Inflammatory macrophage treated with lipopolysaccharide for 4 hours (primary cell): ENCODE measurements around the gene CXCL11.
"Not testable (repeated sequence)": the region's sequence is repeated elsewhere in the genome, so short reads cannot be mapped to it uniquely, and the experiment has no call there.

Source experiments
- DNase-seq: peaks from one replicate; pipeline ENCODE4 v3.0.0-alpha.2; 2020

CXCL11 gene

DNA sequence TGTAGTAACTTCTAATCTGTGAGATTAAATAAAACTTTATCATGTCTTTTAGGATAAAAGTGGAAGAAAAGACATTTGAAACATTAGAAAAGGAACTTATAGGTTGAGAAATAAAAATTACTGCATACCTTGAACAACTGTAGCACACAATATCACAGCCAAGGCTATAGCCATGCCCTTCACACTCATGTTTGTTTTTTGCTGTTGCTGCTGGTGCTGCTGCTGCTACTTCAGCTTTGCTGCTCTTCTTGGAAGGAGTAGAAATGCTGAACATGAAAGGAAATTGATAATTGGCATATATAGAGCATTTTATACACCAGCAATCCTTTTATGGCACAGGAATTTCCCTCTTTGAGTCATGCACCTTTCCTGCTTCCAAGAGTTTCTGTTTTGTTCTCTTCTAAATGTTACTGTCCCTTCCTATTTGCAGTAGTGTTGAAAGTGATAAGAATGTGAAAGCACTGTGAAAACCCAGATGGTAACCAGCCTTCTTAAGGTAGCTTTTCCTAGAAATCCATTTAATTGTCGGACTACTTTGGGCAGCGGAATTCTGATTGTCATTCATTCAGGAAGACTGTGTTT is at the start of gene CXCL11:
Gene CXCL11 (minus strand): TSS at position 272 of the 582 bp plus-strand sequence. CDS start 83 bp downstream, at position 189.
- peak; percentile 84 for DNase-seq

DNA sequence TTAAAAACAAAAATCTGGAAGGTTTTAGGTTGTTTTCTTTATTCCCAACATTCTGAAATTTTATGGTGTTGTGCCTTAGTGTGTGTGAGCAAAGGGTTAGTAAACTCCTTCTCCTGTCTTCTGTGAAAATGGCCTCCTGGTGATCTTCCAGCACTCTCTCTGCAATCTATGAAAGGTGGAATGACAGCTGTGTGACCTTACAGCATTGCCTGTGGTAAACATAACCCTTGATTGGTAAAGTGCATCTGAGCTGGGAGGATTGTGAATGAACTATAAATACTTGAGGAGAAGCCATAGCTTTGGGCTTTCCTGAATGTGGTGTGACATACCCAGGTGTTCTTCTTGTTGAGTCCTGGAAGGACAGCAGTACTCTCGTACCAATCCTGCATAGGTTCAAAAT is 48.7 kb upstream of the CXCL11 start:
- DNase-seq = no peak

DNA sequence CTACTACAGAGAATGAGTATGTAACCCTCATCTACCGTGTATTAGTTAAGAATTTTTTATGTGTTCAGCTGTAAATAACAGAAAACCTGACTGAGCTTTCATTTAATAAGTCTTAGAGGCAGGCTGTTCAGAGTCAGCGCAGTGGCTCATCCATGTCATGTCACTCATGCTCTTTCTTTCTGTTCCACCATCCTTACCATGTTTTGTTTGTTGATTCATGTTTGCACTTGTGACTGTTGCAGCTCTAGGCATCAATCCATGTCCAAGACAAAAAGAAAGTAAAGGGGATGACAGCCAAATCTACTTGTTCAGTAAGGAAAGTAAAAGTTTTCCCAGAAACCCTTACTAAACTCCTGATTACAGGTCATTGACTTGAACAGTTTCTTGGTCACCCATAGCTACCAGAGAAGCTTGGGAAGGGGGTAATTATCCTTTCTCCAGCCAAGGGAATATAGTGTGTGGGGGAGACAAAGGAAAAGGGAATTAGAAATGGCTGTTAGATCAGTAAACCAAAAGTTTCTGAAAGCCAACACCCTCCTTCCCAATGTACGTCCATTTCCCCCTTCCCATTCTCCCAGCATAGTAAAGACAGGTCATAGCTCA is 47.6 kb upstream of the CXCL11 start:
- peak; percentile 14 for DNase-seq

DNA sequence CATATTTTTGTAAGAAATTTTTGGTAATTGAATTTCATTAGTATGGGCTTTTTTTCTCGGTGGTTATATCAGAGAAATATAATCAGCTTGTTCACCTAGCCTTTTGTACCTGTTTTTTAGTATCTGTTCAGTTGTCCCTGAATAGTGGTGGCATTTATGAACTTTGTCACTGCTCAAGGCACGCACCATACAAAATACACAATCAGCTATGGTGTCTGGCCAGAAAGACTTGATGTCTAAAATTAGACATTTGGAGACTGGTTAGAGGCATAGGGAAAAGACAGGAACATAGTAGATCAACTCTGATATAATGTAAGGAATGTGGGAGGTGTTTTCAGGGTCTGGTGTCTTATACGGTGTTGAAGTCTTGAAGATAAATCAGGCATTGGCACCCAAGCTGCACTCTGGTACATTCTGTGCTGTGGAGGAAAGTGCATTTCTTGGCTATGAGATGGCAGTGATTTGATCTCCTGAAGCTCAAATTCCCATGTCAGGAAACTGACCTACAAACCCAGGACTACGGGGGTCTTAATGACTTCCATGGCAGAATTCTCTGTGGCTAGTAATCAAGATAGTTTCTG is 42.3 kb upstream of the CXCL11 start:
- no peak for DNase-seq

GRCh38 chr4:76074993-76075600 is 39.2 kb upstream of the CXCL11 start:
- no peak for DNase-seq

DNA sequence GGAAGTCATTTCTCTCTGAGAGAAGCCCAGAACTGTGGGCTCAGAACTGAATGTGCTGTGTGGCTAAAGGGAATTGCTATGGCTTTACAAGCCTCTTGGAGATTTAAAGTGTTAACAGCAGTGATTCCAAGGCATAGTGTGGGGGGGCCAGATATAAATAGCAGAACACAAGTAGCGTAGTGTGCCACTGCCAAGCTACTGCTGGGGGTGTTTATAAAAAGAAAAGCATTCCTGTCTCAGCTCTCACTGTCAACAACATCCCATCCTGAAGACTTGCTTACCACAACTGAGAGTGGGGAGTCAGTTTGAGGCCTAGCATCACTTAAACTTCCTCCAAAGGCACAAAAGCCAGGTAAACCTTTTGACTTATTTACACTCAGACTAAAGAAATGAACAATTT is 38.6 kb upstream of the CXCL11 start, which contains the start of gene ART3:
Gene ART3 (plus strand): TSS at position 242 of the 400 bp plus-strand sequence. CDS start 1,181 bp downstream, outside the sequence.
- DNase-seq = no peak

GRCh38 chr4:76072760-76073159 is 36.9 kb upstream of the CXCL11 start:
- no peak for DNase-seq

DNA sequence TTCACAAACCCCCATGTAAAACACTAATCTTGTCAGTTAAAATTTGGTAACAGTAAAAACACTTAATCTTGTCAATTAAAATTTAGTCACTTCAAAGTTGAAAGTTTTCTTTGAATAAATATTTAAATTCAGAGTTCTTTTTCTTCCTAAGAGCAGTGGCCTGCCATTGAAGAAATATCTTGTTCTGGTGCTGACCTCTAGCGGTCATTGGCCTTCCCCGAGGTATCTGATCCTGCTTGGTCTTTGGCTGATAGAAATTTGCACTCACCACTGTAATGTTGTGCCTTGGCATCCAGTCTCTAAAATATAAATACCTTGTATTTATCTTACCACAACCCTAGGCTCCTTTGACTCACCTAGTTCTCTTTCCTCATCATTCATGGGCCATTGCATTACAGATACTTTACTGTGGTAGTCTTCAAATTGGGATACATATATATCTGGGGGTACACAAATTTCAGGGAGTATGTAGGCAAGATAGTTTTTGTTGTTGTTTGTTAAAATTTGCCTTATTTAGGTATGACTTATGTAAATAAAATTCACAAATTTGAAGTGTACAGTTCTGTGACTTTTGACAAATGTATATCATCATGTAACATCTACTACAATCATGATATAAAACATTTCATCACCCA is 31.9 kb upstream of the CXCL11 start:
- DNase-seq = peak; percentile 86

DNA sequence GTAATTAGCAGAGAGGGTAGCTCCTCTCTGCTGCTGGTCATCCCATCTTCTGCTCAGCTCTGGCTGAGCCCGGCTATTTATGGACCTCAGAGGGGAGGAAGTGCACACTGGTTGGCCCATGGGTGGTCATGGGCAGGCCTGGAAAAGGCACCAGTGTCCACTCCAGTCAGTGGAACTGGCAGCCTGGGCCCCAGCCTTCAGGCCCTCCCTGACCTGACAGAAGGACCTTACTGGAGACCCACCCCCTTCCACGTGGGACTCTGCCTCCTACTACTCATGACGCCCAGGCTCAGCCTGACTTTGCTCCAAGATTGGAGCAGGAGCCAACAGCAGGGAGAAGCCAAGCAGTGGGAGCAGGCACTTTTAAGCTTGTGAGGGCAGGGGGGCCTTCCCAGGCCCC is 30.7 kb upstream of the CXCL11 start:
- DNase-seq = no peak

DNA sequence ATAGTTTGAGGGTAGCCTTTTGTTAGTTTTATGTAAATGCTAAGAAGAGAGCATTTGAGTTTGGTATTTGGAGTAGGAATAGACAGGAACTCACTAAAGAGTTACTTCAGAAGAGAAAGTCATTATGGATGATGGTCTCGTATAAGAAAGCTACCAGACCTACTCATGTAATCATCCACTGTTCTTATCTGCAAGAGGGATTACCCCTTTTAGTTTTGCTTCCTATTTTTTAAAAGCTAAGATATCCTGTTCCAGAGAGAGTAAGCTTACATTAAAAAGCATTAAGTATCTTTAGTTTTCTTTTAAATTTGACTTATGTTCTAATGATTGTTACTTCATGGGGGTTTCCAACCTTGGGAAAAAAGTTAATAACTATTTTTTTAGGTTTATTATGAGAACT is 26.1 kb upstream of the CXCL11 start:
- DNase-seq = peak; percentile 88

GRCh38 chr4:76061421-76061820 is 25.6 kb upstream of the CXCL11 start:
- no peak for DNase-seq

DNA sequence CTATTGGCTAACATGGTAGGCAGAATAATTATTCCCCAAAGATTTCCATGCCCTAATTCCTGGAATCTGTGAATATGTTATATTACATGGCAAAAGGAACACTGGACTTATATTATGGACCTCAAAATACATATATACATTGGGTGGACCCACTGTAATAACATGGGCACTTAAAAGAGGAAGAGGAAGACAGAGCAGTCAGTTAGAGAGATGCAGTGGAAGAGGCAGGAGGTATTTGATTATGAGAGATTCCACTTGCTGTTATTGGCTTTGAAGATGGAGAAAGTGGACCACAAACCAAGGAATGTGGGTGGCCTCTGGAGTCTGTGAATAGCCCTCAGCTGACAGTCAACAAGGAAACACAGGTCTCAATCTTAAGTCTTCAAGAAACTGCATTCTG is 24.6 kb upstream of the CXCL11 start:
- peak; percentile 53 for DNase-seq

DNA sequence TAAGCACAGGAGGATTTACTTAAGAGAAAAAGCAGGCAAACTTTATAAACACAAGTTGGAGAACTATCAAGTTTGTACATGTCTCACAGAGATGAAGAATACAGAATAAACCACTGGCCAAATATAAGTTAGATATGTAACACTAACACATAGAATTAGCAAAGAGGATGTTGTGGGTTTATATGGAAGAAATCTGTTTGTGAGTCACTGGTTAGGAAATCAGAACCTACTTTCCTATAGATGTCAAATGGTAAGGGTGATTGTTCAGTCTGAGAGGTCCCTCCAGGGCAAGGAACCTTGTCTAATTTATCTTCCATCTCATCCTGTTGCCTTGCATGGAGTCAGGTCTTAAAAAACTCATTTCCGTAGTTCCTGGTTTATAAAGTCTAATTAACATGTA is 23.9 kb upstream of the CXCL11 start:
- DNase-seq = peak; percentile 90

GRCh38 chr4:76058888-76059426 is 23.1 kb upstream of the CXCL11 start:
- DNase-seq = peak; percentile 57

- no peak for DNase-seq
These were observed 22.4 kb upstream of the CXCL11 start for GRCh38 chr4:76058302-76058701.

DNA sequence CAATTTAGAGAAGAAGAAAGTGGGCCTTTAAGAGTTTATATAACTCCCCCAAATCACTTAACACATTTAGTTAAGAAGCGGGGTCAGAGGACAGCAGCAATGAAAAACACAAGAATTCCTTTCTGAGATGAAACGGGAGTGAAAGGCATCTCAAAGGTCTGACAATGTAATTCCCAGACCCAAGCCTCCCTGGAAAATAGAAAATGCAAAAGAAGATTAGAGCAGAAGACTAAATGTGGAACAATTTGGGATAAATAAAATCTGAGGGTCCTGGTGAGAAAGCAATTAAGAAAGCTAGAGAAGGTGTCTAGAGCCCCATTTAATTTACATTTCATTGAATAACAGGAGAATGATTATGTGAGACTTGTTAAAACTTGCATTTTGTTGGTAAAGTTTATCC is 19.6 kb upstream of the CXCL11 start:
- DNase-seq = no peak

DNA sequence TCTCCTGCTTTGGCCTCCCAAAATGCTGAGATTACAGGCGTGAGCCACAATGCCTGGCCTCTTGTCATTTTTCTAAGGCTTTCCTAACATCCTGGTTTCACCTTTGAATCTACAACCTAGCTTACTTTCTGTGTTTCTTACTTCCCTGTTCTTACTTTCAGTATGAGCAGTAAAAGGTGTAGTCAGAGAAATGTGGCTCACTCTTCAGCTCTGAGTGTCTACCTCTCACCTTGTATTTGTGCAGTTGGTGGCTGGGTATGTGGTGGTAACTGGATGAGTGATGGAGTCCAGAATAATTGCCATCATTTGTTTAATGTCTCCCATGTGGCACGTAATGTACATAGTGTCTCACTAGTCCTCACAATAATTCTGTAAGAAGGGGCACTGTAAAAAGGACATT is 19.1 kb upstream of the CXCL11 start:
- DNase-seq = no peak

DNA sequence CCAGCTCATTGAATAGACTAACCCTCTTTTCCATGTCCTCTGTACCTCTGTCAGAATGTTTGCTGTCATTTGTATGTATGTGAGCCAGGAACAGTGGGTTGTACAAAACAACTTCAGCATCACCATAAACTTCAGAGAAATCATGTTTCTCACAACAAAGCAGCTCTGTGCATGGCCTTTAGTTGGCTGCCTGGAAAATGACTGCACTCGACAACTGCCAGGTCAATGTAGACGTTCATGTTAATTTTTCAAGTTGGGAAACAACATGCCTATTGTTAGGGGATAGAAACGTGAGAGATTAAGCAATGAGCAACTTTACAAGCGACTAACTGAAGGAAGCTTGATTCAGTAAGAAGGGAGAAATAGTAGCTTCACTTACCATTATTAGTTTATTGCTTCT is 17.9 kb upstream of the CXCL11 start:
- DNase-seq = no peak

DNA sequence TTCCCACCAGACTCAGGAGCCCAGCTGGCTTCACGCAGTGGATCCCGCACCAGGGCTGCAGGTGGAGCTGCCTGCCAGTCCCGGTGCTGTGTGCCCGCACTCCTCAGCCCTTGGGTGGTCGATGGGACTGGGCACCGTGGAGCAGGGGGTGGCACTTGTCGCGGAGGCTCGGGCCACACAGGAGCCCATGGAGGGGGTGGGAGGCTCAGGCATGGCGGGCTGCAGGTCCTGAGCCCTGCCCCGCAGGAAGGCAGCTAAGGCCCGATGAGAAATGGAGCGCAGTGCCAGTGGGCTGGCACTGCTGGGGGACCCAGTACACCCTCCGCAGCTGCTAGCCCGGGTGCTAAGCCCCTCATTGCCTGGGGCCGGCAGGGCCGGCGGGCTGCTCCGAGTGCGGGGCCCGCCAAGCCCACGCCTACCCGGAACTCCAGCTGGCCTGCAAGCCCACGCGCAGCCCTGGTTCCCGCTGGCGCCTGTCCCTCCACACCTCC is 14.7 kb upstream of the CXCL11 start:
- not testable (repeated sequence) for DNase-seq

DNA sequence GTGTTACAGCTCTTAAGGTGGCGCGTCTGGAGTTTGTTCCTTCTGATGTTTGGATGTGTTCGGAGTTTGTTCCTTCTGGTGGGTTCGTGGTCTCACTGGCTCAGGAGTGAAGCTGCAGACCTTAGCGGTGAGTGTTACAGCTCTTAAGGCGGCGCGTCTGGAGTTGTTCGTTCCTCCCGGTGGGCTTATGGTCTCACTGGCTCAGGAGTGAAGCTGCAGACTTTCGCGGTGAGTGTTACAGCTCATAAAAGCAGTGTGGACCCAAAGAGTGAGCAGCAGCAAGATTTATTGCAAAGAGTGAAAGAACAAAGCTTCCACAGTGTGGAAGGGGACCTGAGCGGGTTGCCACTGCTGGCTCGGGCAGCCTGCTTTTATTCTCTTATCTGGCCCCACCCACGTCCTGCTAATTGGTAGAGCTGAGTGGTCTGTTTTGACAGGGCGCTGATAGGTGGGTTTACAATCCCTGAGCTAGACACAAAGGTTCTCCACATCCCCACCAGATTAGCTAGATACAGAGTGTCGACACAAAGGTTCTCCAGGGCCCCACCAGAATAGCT is 14.1 kb upstream of the CXCL11 start:
- not testable (repeated sequence) for DNase-seq

DNA sequence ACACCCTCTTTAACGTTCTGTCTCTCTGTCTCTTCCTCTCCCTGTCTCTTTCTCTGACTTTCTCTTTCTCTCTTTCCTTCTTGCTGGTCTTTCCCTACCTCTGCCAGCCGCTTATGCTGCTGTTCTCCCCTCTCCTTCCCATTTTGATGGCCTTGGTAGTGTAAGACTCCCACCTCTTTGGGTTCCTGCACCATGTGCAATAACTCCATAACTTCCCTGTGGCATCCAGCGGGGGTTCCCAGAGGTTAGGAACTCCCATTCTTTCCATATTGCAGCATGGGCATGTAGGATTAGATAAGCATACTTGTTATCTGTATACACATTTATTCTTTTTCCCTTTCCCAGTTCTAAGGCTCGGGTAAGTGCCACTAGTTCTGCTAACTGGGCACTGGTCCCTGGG is 8.8 kb upstream of the CXCL11 start:
- DNase-seq = not testable (repeated sequence)

DNA sequence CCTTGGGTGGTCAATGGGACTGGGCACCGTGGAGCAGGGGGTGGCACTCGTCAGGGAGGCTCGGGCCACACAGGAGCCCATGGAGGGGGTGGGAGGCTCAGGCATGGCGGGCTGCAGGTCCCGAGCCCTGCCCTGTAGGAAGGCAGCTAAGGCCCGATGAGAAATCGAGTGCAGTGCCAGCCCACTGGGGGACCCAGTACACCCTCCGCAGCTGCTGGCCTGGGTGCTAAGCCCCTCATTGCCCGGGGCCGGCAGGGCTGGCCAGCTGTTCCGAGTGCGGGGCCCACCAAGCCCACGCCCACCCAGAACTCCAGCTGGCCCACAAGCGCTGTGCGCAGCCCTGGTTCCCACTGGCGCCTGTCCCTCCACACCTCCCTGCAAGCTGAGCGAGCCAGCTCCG is 7.4 kb upstream of the CXCL11 start:
- not testable (repeated sequence) for DNase-seq
